Smooth muscle cell (in vitro differentiated cells): Measurements from ENCODE around the gene VWA7. TPM values are rescaled to one million over a fixed set of nuclear protein-coding genes. Genes with fewer than 3 reads are reported as not detected.

ENCODE experiments used
- DNase-seq: peaks from one replicate; lab custom pipeline; 2025; ENCODE audit not compliant: unreplicated experiment; lab: John Stamatoyannopoulos, UW
- H2AFZ ChIP-seq: fragments of 200-600 bp; sonication (generic); 2 replicates; pipeline ENCODE4 v1.6.0; 2016; ENCODE audit warnings: antibody characterized with exemption, low read depth, mild to moderate bottlenecking
- H3F3A ChIP-seq: fragments of 200-600 bp; sonication (generic); 2 replicates; pipeline ENCODE4 v1.6.0; 2017; ENCODE audit warnings: antibody characterized with exemption, low read depth
- H3K27ac ChIP-seq: fragments of 200-600 bp; sonication (generic); 2 replicates; pipeline ENCODE4 v1.5.1; 2016; ENCODE audit warnings: low read depth, mild to moderate bottlenecking
- H3K27me3 ChIP-seq: fragments of 200-600 bp; sonication (generic); 2 replicates; pipeline ENCODE4 v1.6.1; 2016; ENCODE audit warnings: low read depth, mild to moderate bottlenecking
- H3K36me3 ChIP-seq: fragments of 200-600 bp; sonication (generic); 2 replicates; pipeline ENCODE4 v1.5.1; 2016; ENCODE audit warnings: low read depth
- H3K4me1 ChIP-seq: fragments of 200-600 bp; sonication (generic); 2 replicates; pipeline ENCODE4 v1.5.1; 2016; ENCODE audit warnings: low read depth
- H3K4me2 ChIP-seq: fragments of 200-600 bp; sonication (generic); 2 replicates; pipeline ENCODE4 v1.6.0; 2016; ENCODE audit warnings: mild to moderate bottlenecking
- H3K4me3 ChIP-seq: fragments of 200-600 bp; sonication (generic); 2 replicates; pipeline ENCODE4 v1.5.1; 2016; ENCODE audit warnings: mild to moderate bottlenecking
- H3K79me2 ChIP-seq: fragments of 200-600 bp; sonication (generic); 2 replicates; pipeline ENCODE4 v1.6.0; 2016; ENCODE audit warnings: low read depth, mild to moderate bottlenecking
- H3K9ac ChIP-seq: fragments of 200-600 bp; sonication (generic); 2 replicates; pipeline ENCODE4 v1.6.0; 2016; ENCODE audit warnings: low read depth
- H3K9me3 ChIP-seq: fragments of 200-600 bp; sonication (generic); replicated peaks from 2 replicates; pipeline ENCODE4 v1.5.1; 2016; ENCODE audit warnings: low read depth
- H4K20me1 ChIP-seq: fragments of 200-600 bp; sonication (generic); 2 replicates; pipeline ENCODE4 v1.6.0; 2016; ENCODE audit warnings: low read depth
- WGBS: methylation state at CpG from one replicate; pipeline ENCODE4 v1.1.7; 2016; ENCODE audit warnings: low lambda C conversion rate; 5-methylcytosine and 5-hydroxymethylcytosine counted together
- polyA plus RNA-seq: library from polyadenylated mRNA; unstranded; fragments of >200 nt; fragmentation: Nextera tagmentation; extraction: Ambion mirVana; gene quantifications from 2 replicates; pipeline ENCODE4 v1.2.1, GENCODE V29; 2016
- total RNA-seq: library from RNA; depleted of rRNA; stranded (reverse); fragments of >200 nt; gene quantifications from 2 replicates; pipeline ENCODE4 v1.2.3, GENCODE V29; 2014
- TF ChIP-seq, protein P1 (sequence below): fragments of 200-600 bp; sonication (generic); IDR thresholded peaks from 2 replicates; pipeline ENCODE4 v1.5.1; 2017; ENCODE audit warnings: borderline replicate concordance, mild to moderate bottlenecking, antibody characterized with exemption; ENCODE audit not compliant: insufficient read depth, poor library complexity, severe bottlenecking

VWA7 gene
- total and polyA plus RNA-seq, 2 experiments from 2014 or later = 0.08 to 0.58 TPM

DNA sequence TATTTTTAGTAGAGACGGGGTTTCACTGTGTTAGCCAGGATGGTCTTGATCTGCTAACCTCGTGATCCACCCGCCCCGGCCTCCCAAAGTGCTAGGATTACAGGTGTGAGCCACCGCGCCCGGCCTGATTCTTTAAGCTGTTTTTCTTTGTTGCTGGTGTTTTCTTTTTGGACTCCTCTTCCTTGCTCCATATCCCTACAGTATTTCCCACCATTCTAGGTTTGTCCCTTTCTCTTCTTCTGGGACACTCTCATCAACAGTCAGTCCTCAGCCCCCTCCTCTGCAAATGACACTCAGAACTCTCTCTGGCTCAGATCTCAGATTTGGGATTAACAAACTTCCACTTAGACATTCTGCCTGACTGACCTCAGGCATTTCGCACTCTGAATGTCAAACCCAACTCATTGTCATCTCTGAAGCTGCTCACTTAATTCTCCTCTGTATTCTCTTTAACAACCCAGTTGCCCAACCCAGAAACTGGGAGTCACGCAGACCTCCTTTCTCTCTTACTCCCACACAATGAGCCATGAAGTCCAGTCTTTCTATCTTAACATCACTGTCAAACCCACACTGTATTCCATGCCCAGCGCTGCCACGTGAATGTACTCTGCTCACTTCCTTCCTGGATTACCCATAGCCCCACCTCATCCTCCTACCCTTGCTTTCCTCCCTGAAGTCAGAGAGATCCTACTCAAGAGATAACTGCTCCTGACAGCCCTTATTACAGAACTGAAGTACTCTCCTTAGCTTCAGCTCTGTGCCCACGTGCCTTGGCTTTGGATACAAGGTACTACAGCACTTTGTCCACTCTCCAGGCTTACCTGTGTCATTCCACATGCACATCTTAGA, 51.4 kb downstream of the VWA7 start:
- Histone ChIP-seq H3K9ac (no peak overlapping the region), H3K4me2 (no peak overlapping the region), H3K79me2 (peaks cover 7% of the 10 kb centered on the region), H3K27ac (no peak overlapping the region), H2AFZ (no peak overlapping the region), H3K36me3 (no peaks in the 10 kb centered on the region), H3F3A (peaks cover 15% of the 10 kb centered on the region), H3K9me3 (no peaks in the 10 kb centered on the region), H3K4me3 (no peak overlapping the region), H3K4me1 (peaks cover 10% of the 10 kb centered on the region), H4K20me1 (peaks cover 14% of the 10 kb centered on the region), H3K27me3 (no peaks in the 10 kb centered on the region)
- DNase-seq = no peak
- TF ChIP-seq, protein P1, sequence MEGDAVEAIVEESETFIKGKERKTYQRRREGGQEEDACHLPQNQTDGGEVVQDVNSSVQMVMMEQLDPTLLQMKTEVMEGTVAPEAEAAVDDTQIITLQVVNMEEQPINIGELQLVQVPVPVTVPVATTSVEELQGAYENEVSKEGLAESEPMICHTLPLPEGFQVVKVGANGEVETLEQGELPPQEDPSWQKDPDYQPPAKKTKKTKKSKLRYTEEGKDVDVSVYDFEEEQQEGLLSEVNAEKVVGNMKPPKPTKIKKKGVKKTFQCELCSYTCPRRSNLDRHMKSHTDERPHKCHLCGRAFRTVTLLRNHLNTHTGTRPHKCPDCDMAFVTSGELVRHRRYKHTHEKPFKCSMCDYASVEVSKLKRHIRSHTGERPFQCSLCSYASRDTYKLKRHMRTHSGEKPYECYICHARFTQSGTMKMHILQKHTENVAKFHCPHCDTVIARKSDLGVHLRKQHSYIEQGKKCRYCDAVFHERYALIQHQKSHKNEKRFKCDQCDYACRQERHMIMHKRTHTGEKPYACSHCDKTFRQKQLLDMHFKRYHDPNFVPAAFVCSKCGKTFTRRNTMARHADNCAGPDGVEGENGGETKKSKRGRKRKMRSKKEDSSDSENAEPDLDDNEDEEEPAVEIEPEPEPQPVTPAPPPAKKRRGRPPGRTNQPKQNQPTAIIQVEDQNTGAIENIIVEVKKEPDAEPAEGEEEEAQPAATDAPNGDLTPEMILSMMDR = no peak
- WGBS = 92% methylated on average over 12 of the region's 12 CpGs

DNA sequence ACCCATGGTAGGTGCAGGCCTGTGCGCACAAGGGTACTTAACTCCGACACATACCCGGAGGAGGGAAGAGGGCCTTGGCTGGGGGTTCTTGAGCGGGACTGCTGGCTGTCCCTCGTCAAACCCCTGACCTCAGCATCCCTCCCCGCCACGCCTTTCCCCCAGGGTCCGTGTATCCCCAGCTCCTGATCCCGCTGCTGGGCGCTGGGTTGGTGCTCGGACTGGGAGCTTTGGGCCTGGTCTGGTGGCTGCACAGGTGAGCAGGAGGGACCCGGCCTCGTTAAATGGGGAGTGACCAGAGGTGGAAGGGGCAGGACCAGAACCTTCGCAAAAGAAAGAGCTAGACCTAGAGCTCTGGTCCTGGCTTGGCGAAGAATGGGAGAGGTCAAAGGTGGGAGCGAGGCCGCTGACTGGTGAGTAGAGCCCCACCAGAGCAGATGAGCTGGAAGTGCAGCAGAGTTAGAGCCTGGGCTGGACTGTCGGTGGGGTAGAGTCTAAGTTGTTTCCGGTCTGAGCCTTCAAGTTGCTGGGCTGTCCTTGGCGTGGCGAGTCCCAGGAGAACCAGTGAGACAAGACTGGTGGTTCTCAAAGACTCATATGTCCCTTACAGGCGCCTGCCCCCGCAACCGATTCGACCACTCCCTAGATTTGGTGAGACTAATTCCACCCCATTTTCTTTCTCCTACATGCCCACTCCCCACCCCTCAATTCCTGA, 53.0 kb downstream of the VWA7 start:
- no peak overlapping the region for H3K9ac ChIP-seq
- no peak overlapping the region for H3K4me2 ChIP-seq
- no peak for DNase-seq
- H3K4me3 ChIP-seq = no peak overlapping the region
- H3K27me3 ChIP-seq = no peaks in the 10 kb centered on the region
- H2AFZ ChIP-seq = no peak overlapping the region
- H3K36me3 ChIP-seq = no peaks in the 10 kb centered on the region
- peaks cover 12% of the 10 kb centered on the region for H3F3A ChIP-seq
- peaks cover 6% of the 10 kb centered on the region for H3K79me2 ChIP-seq
- H3K27ac ChIP-seq = no peak overlapping the region
- H3K4me1 ChIP-seq = peaks cover 6% of the 10 kb centered on the region
- H3K9me3 ChIP-seq = no peaks in the 10 kb centered on the region
- whole genome bisulfite sequencing = 95% methylated on average over 25 of the region's 25 CpGs
- TF ChIP-seq, protein P1 = no peak
- H4K20me1 ChIP-seq = peaks cover 11% of the 10 kb centered on the region

DNA sequence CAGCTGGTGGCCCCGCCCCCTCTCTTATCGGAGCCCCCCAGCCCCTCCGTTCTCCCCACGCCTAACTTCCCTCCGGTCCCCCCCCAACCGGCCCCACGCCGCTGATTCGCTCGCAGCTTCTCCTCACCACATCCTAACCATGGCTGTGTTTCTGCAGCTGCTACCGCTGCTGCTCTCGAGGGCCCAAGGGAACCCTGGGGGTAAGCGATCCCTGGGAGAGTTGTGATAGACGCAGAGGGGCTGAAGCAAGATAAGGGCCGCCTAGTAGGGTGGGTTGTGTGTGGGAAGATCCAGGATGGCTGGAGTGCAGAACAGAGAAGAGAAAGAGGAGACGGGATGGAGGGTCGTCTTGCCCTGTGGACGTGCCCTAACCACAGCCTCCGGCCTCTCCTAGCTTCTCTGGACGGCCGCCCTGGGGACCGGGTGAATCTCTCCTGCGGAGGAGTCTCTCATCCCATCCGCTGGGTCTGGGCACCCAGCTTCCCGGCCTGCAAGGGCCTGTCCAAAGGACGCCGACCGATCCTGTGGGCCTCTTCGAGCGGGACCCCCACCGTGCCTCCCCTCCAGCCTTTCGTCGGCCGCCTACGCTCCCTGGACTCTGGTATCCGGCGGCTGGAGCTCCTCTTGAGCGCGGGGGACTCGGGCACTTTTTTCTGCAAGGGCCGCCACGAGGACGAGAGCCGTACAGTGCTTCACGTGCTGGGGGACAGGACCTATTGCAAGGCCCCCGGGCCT, 53.7 kb downstream of the VWA7 start, which contains the start of gene MPIG6B:
Gene MPIG6B (plus strand): TSS at position 129 of the 735 bp plus-strand sequence. CDS start 11 bp downstream, at position 140.
- DNase-seq = no peak
- H3K4me2 ChIP-seq = no peak within 1 kb of the TSS
- no peak within 1 kb of the TSS for H3K4me3 ChIP-seq
- WGBS = 92% methylated on average over 46 of the region's 46 CpGs
- H3K79me2 ChIP-seq = no peaks in the 10 kb centered on the region
- H3K27me3 ChIP-seq = no peaks in the 10 kb centered on the region
- H4K20me1 ChIP-seq = peaks cover 3% of the 10 kb centered on the region
- H3K36me3 ChIP-seq = no peaks in the 10 kb centered on the region
- H3K9me3 ChIP-seq = no peaks in the 10 kb centered on the region
- no peaks in the 10 kb centered on the region for H3K4me1 ChIP-seq
- TF ChIP-seq, protein P1 = no peak
- no peak within 1 kb of the TSS for H3K27ac ChIP-seq
- peaks cover 12% of the 10 kb centered on the region for H3F3A ChIP-seq
- no peak within 1 kb of the TSS for H2AFZ ChIP-seq
- no peak within 1 kb of the TSS for H3K9ac ChIP-seq
